ENCODE data around the gene PEPD.

DNA sequence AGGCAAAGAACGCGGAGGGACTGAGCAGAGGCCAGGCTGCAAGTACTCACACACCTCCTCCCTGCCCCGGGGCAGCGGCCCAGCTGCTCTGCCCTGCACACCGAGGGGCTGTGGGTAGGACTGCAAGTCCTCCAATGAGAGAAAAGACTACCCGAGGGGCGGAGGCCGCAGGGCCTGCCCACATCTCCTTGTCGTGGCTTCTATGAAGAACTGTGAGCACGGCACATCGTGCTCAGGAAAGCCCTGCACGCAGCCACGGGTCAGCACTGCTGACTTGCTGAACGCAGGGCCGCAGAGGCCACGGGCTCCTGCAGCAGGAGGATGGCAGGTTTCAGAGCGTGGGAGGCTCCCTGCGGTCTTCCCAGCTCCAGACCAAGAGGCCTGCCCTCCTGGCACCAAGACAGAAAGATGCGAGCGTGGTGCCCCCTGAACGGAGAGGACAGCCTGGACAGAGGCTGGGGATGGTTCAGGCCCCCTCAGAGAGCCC is 110.6 kb downstream of the PEPD start:
- TF ChIP-seq GATA2 (IDR thresholded peaks at IDR 0.05; ENCODE audit: low read depth, low read length) (no peak), GATA3 (IDR thresholded peaks at IDR 0.05; ENCODE audit: low read depth, low read length) (no peak)

Data from SH-SY5Y (cell line).